H9 (cell line): ENCODE measurements around the gene MTCL1. TPM values are rescaled to one million over a fixed set of nuclear protein-coding genes. Genes with fewer than 3 reads are reported as not detected.

Experiments
- DNase-seq: peaks from one replicate; pipeline ENCODE4 v3.0.0-alpha.2; 2017
- H2AFZ ChIP-seq: one replicate; pipeline ENCODE4 v1.6.1; 2013; ENCODE audit warnings: mild to moderate bottlenecking, low read length, control low read depth, moderate library complexity
- H2AK5ac ChIP-seq: 2 replicates; pipeline ENCODE4 v1.6.1; 2013; ENCODE audit warnings: low read length, control low read depth, mixed read lengths; ENCODE audit not compliant: insufficient read length
- H2BK120ac ChIP-seq: one replicate; pipeline ENCODE4 v1.6.1; 2013; ENCODE audit warnings: low read depth, mild to moderate bottlenecking, low read length, control low read depth, inconsistent platforms; ENCODE audit not compliant: poor library complexity, severe bottlenecking
- H2BK12ac ChIP-seq: 2 replicates; pipeline ENCODE4 v1.6.1; 2013; ENCODE audit warnings: low read length, control low read depth, mixed read lengths, low read depth; ENCODE audit not compliant: insufficient read length
- H2BK15ac ChIP-seq: 2 replicates; pipeline ENCODE4 v1.6.1; 2013; ENCODE audit warnings: low read depth, low read length, control low read depth
- H2BK20ac ChIP-seq: one replicate; pipeline ENCODE4 v1.6.1; 2013; ENCODE audit warnings: low read depth, mild to moderate bottlenecking, low read length, control low read depth, inconsistent platforms; ENCODE audit not compliant: poor library complexity, severe bottlenecking
- H2BK5ac ChIP-seq: 2 replicates; pipeline ENCODE4 v1.6.1; 2013; ENCODE audit warnings: low read length, control low read depth, mixed read lengths; ENCODE audit not compliant: insufficient read length
- H3K14ac ChIP-seq: 2 replicates; pipeline ENCODE4 v1.6.1; 2013; ENCODE audit warnings: low read length, control low read depth; ENCODE audit not compliant: insufficient read depth
- H3K18ac ChIP-seq: 2 replicates; pipeline ENCODE4 v1.6.1; 2013; ENCODE audit warnings: low read depth, mild to moderate bottlenecking, mixed read lengths, low read length, control low read depth; ENCODE audit not compliant: insufficient read length
- H3K23ac ChIP-seq: 2 replicates; pipeline ENCODE4 v1.6.1; 2013; ENCODE audit warnings: low read length, control low read depth, mixed read lengths, low read depth; ENCODE audit not compliant: insufficient read length
- H3K23me2 ChIP-seq: 2 replicates; pipeline ENCODE4 v1.6.1; 2013; ENCODE audit warnings: low read depth, mild to moderate bottlenecking, mixed read lengths, low read length, control low read depth; ENCODE audit not compliant: insufficient read length, poor library complexity, severe bottlenecking
- H3K27ac ChIP-seq: 2 replicates; pipeline ENCODE4 v1.5.1; 2013; ENCODE audit warnings: low read length, control low read depth, mixed read lengths, low read depth; ENCODE audit not compliant: insufficient read length
- H3K27me3 ChIP-seq: 2 replicates; pipeline ENCODE4 v1.6.1; 2013; ENCODE audit warnings: low read length, control low read depth, inconsistent platforms; ENCODE audit not compliant: insufficient read depth
- H3K4ac ChIP-seq: 2 replicates; pipeline ENCODE4 v1.6.1; 2013; ENCODE audit warnings: low read depth, mild to moderate bottlenecking, control low read depth, inconsistent platforms, low read length, moderate library complexity
- H3K4me1 ChIP-seq: 2 replicates; pipeline ENCODE4 v1.6.1; 2013; ENCODE audit warnings: low read length, control low read depth, inconsistent platforms; ENCODE audit not compliant: insufficient read depth
- H3K4me2 ChIP-seq: 2 replicates; pipeline ENCODE4 v1.6.1; 2013; ENCODE audit warnings: low read length, control low read depth, mixed read lengths; ENCODE audit not compliant: insufficient read length, insufficient read depth
- H3K56ac ChIP-seq: 2 replicates; pipeline ENCODE4 v1.6.1; 2013; ENCODE audit warnings: low read depth, mild to moderate bottlenecking, mixed read lengths, low read length, control low read depth; ENCODE audit not compliant: insufficient read length
- H3K79me1 ChIP-seq: 2 replicates; pipeline ENCODE4 v1.6.1; 2013; ENCODE audit warnings: low read depth, mild to moderate bottlenecking, moderate library complexity, low read length, control low read depth, inconsistent platforms; ENCODE audit not compliant: insufficient read depth, poor library complexity, severe bottlenecking
- H3K79me2 ChIP-seq: 2 replicates; pipeline ENCODE4 v1.6.1; 2013; ENCODE audit warnings: low read length, control low read depth, inconsistent platforms; ENCODE audit not compliant: insufficient read depth
- H3K9ac ChIP-seq: 2 replicates; pipeline ENCODE4 v1.6.1; 2013; ENCODE audit warnings: low read length, control low read depth, mixed read lengths; ENCODE audit not compliant: insufficient read length; ENCODE audit errors: extremely low read depth
- H3K9me3 ChIP-seq: one replicate; pipeline ENCODE4 v1.6.1; 2013; ENCODE audit warnings: low read depth, low read length, inconsistent platforms; ENCODE audit not compliant: control insufficient read depth
- H3T11ph ChIP-seq: one replicate; pipeline ENCODE4 v1.6.1; 2013; ENCODE audit warnings: mild to moderate bottlenecking, low read length, control low read depth, inconsistent platforms
- H4K20me1 ChIP-seq: one replicate; pipeline ENCODE4 v1.6.1; 2013; ENCODE audit not compliant: control insufficient read depth, insufficient read length, insufficient read depth
- H4K5ac ChIP-seq: 2 replicates; pipeline ENCODE4 v1.6.1; 2013; ENCODE audit warnings: low read depth, mild to moderate bottlenecking, mixed read lengths, low read length, control low read depth; ENCODE audit not compliant: insufficient read length
- H4K8ac ChIP-seq: replicated peaks from 2 replicates; pipeline ENCODE4 v1.6.1; 2013; ENCODE audit warnings: low read length, control low read depth, mixed read lengths, low read depth; ENCODE audit not compliant: insufficient read length
- H4K91ac ChIP-seq: 2 replicates; pipeline ENCODE4 v1.6.1; 2013; ENCODE audit warnings: low read depth, mild to moderate bottlenecking, moderate library complexity, mixed read lengths, low read length, control low read depth; ENCODE audit not compliant: insufficient read length
- H3K27ac Mint-ChIP-seq, 3 experiments: 2 replicates in 2 of 3; 3 replicates in 1 of 3; pipeline ENCODE4 v1.8.0; 2020 to 2021; ENCODE audit warnings: mixed read lengths in 3 of 3, mild to moderate bottlenecking in 1 of 3, moderate library complexity in 1 of 3
- H3K27me3 Mint-ChIP-seq: 2 replicates; pipeline ENCODE4 v1.8.0; 2021; ENCODE audit warnings: low read depth, mild to moderate bottlenecking, moderate library complexity, mixed read lengths
- H3K36me3 Mint-ChIP-seq, 3 experiments: 2 replicates in 2 of 3; 3 replicates in 1 of 3; pipeline ENCODE4 v1.8.0; 2020 to 2021; ENCODE audit warnings: low read depth in 3 of 3, mixed read lengths in 3 of 3; ENCODE audit not compliant: insufficient read depth in 1 of 3
- H3K4me1 Mint-ChIP-seq, 2 experiments: 2 replicates each; pipeline ENCODE4 v1.8.0; 2020; ENCODE audit warnings: mixed read lengths in 2 of 2
- H3K4me3 Mint-ChIP-seq, 2 experiments: 2 replicates in 1 of 2; 3 replicates in 1 of 2; pipeline ENCODE4 v1.8.0; 2020 to 2021; ENCODE audit warnings: mild to moderate bottlenecking in 2 of 2, mixed read lengths in 2 of 2, moderate library complexity in 1 of 2
- H3K9me3 Mint-ChIP-seq, 2 experiments: 2 replicates in 1 of 2; 3 replicates in 1 of 2; pipeline ENCODE4 v1.8.0; 2020; ENCODE audit warnings: mild to moderate bottlenecking in 2 of 2, mixed read lengths in 2 of 2, moderate library complexity in 1 of 2
- CTCF ChIP-seq: fragments of 200-600 bp; sonication (generic); conservative IDR thresholded peaks from 3 replicates; pipeline ENCODE4 v1.8.0; 2021; ENCODE audit warnings: antibody characterized with exemption, mild to moderate bottlenecking
- WGBS: extraction: QIAGEN DNeasy Blood & Tissue Kit; methylation state at CpG from one replicate; pipeline ENCODE4 v1.1.7; 2013; ENCODE audit warnings: missing lambda C conversion rate, low lambda C conversion rate, mixed read lengths; ENCODE audit not compliant: insufficient read length; ENCODE audit errors: extremely low coverage; 5-methylcytosine and 5-hydroxymethylcytosine counted together
- total RNA-seq: library from RNA; stranded (reverse); gene quantifications from 2 replicates; pipeline ENCODE4 v1.2.1, GENCODE V29; 2021

Gene MTCL1
- total RNA-seq, 1 experiment from 2014 or later, result 50.7 TPM

GRCh38 chr18:8806100-8806797 is 100.9 kb downstream of the MTCL1 start:
- H3K18ac ChIP-seq, result no peak overlapping the region
- H4K91ac ChIP-seq, result no peak overlapping the region
- H2AK5ac ChIP-seq, result no peak overlapping the region
- TF ChIP-seq CTCF, result no peak
- H3K79me1 ChIP-seq, result no peaks in the 10 kb centered on the region
- no peak overlapping the region for H3K4me3 Mint-ChIP-seq
- no peak overlapping the region for H3K4ac ChIP-seq
- H2BK120ac ChIP-seq, result no peak overlapping the region
- no peaks in the 10 kb centered on the region for H3K9me3 ChIP-seq
- no peaks in the 10 kb centered on the region for H3K23me2 ChIP-seq
- H3K27me3 Mint-ChIP-seq, result no peaks in the 10 kb centered on the region
- no peaks in the 10 kb centered on the region for H4K20me1 ChIP-seq
- H3K79me2 ChIP-seq, result no peaks in the 10 kb centered on the region
- no peak overlapping the region for H2BK5ac ChIP-seq
- H4K5ac ChIP-seq, result no peak overlapping the region
- H3K4me1 ChIP-seq, result peaks cover 2% of the 10 kb centered on the region; the same call in 1 of the 2 replicates
- H4K8ac ChIP-seq, result no peak overlapping the region
- H3K56ac ChIP-seq, result no peak overlapping the region
- no peak overlapping the region for H2BK15ac ChIP-seq
- no peak overlapping the region for H3K27ac ChIP-seq
- no peak overlapping the region for H3K23ac ChIP-seq
- H3K27me3 ChIP-seq, result no peaks in the 10 kb centered on the region
- H2BK12ac ChIP-seq, result no peak overlapping the region
- no CpG with 5 or more reads among the region's 6 CpGs for WGBS
- H3K14ac ChIP-seq, result no peak overlapping the region
- H3K4me2 ChIP-seq, result no peak overlapping the region
- H3T11ph ChIP-seq, result no peak overlapping the region
- H3K36me3 Mint-ChIP-seq, result peaks cover 11 to 51% (median 45%) of the 10 kb centered on the region in 3 experiments; a peak in 5 of 7 replicates
- H3K27ac Mint-ChIP-seq, result no peak overlapping the region
- no peaks in the 10 kb centered on the region for H3K9me3 Mint-ChIP-seq
- no peak overlapping the region for H3K9ac ChIP-seq
- no peak overlapping the region for H2BK20ac ChIP-seq
- peaks cover 21% of the 10 kb centered on the region in 2 experiments for H3K4me1 Mint-ChIP-seq
- H2AFZ ChIP-seq, result no peak overlapping the region
- no peak for DNase-seq
